Endothelial cell of umbilical vein (primary cell): ENCODE measurements around the gene DOCK8.

Experiments
- EZH2 ChIP-seq: IDR thresholded peaks from 2 replicates; pipeline ENCODE4 v1.6.1; 2012; ENCODE audit warnings: borderline replicate concordance, low read depth, mild to moderate bottlenecking, moderate library complexity, low read length, inconsistent platforms; ENCODE audit not compliant: severe bottlenecking
- FOS ChIP-seq: IDR thresholded peaks from 2 replicates; pipeline ENCODE4 v1.6.1; 2011; ENCODE audit warnings: mild to moderate bottlenecking, low read length, moderate library complexity, borderline replicate concordance; ENCODE audit not compliant: insufficient read depth
- GATA2 ChIP-seq: IDR thresholded peaks from 2 replicates; pipeline ENCODE4 v1.7.0; 2011; ENCODE audit warnings: low read depth, mild to moderate bottlenecking, moderate library complexity, mixed read lengths, low read length; ENCODE audit not compliant: insufficient read length, insufficient read depth
- JUN ChIP-seq: IDR thresholded peaks from 2 replicates; pipeline ENCODE4 v1.6.1; 2011; ENCODE audit warnings: borderline replicate concordance, low read depth; ENCODE audit not compliant: insufficient read length, insufficient read depth
- MYC ChIP-seq: IDR thresholded peaks from one replicate; pipeline ENCODE4 v1.6.1; 2011; ENCODE audit warnings: mild to moderate bottlenecking, low read depth, low read length
- POLR2A ChIP-seq: IDR thresholded peaks from 2 replicates; pipeline ENCODE4 v1.6.1; 2012; ENCODE audit warnings: low read depth, mild to moderate bottlenecking, control low read depth, low read length
- POLR2AphosphoS5 ChIP-seq: IDR thresholded peaks from 2 replicates; pipeline ENCODE4 v1.6.1; 2012; ENCODE audit warnings: low read depth, mild to moderate bottlenecking, control low read depth, low read length, moderate library complexity; ENCODE audit not compliant: insufficient read depth
- TF ChIP-seq, protein P1 (sequence below), 2 donors: IDR thresholded peaks; 1 replicate in 1 of 2; 2 replicates in 1 of 2; pipeline ENCODE4 v1.5.1; 2011; ENCODE audit warnings: low read length in 2 of 2, mild to moderate bottlenecking in 2 of 2, moderate library complexity in 2 of 2, control low read depth in 1 of 2, inconsistent platforms in 1 of 2, low read depth in 1 of 2; ENCODE audit not compliant: insufficient read depth in 1 of 2; ENCODE audit errors: extremely low read depth in 1 of 2
- TF ChIP-seq, protein P2 (sequence below): IDR thresholded peaks from 2 replicates; pipeline ENCODE4 v1.6.1; 2011; ENCODE audit not compliant: insufficient read depth, insufficient read length

DNA sequence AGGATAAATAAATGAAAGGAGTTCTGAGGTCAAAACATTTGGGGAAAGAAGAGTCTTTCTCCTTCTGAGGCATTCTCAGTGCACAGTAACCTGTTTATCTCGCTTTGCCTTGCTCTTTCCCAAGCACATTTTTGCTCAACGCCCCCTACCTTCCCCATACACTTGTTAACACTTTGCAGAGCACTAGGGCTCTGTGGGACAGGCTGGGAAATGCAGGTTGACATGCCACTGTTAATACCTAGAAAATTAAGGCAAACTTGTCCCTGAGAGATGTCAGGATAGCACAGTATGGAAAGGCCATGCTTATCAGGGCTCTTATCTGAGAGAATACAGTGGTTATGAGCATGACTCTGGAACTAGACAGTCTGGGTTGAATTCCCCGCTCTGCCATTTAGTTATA is 152.0 kb downstream of the DOCK8 start:
- TF ChIP-seq, protein P1, sequence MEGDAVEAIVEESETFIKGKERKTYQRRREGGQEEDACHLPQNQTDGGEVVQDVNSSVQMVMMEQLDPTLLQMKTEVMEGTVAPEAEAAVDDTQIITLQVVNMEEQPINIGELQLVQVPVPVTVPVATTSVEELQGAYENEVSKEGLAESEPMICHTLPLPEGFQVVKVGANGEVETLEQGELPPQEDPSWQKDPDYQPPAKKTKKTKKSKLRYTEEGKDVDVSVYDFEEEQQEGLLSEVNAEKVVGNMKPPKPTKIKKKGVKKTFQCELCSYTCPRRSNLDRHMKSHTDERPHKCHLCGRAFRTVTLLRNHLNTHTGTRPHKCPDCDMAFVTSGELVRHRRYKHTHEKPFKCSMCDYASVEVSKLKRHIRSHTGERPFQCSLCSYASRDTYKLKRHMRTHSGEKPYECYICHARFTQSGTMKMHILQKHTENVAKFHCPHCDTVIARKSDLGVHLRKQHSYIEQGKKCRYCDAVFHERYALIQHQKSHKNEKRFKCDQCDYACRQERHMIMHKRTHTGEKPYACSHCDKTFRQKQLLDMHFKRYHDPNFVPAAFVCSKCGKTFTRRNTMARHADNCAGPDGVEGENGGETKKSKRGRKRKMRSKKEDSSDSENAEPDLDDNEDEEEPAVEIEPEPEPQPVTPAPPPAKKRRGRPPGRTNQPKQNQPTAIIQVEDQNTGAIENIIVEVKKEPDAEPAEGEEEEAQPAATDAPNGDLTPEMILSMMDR (IDR thresholded peaks at IDR 0.05; ENCODE audit: extremely low read depth in 1 of 2, insufficient read depth in 1 of 2, low read depth in 1 of 2, low read length in 2 of 2) = no peak
- TF ChIP-seq POLR2AphosphoS5 (no peak), POLR2A (no peak), MYC (no peak), EZH2 (no peak), JUN (no peak), FOS (no peak), GATA2 (no peak)
- TF ChIP-seq, protein P2, sequence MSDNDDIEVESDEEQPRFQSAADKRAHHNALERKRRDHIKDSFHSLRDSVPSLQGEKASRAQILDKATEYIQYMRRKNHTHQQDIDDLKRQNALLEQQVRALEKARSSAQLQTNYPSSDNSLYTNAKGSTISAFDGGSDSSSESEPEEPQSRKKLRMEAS = no peak
